ENCODE results near the gene NCKAP5. TPM values are rescaled to one million over a fixed set of nuclear protein-coding genes. Genes with fewer than 3 reads are reported as not detected.

NCKAP5 gene
- polyA plus RNA-seq, 1 experiment, result 16.6 TPM

DNA sequence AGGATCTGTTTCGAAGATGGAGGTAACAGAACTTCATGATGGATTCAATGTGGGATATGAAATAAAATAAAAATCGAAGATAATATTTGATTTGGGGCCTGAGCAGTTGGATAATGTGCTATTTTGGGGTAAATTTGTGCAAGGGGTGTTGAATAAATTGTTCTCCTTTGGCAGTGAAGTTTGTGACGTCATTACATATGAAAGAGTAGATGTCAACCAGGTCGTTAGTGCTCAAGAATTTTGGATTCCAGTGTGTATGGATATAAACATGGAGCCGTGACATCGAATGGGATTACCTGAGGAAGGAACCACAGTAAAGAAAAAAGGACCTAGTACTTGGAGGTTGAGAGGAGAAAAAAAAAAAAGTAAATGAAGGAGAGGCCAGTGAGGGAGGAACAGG lies 253.0 kb downstream of the NCKAP5 start:
- ChIA-PET POLR2A (no interaction called here), CTCF (no interaction called here)
- H3K4me3 ChIP-seq (ENCODE audit: low read depth, low read length), result no peak overlapping the region
- no peak for TF ChIP-seq CTCF (IDR thresholded peaks at IDR 0.05; ENCODE audit: low read depth, low read length)
- DNase-seq (ENCODE audit: low read depth, low spot score), result no peak
- H3K27ac ChIP-seq (ENCODE audit: low read depth, low read length), result no peak overlapping the region
- H3K27me3 ChIP-seq (ENCODE audit: control insufficient read depth, insufficient read depth, low read length), result no peaks in the 10 kb centered on the region
- no peaks in the 10 kb centered on the region for H3K9me3 ChIP-seq (ENCODE audit: control insufficient read depth, insufficient read depth, low read length)

DNA sequence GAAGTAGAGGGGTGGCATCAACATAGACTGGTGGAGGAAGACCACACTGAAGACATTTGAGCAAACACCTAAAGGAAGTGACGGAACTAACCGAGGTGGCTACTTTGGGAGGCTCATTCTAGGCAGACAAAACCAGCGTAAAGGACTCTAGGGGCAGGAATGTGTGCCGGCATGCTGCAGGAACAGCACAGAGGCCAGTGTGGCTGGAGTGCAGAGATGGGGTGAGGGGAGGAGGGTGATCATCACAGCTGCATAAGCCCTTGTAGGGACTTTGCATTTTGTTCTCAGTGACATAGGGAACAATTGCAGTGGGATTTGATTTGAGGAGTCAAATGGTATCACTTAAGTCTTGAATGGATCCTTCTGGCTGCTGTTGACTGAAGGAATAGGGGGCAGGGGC lies 253.5 kb downstream of the NCKAP5 start:
- POLR2A ChIA-PET, result no interaction called here
- CTCF ChIA-PET, result no interaction called here
- no peaks in the 10 kb centered on the region for H3K9me3 ChIP-seq (ENCODE audit: control insufficient read depth, insufficient read depth, low read length)
- H3K4me3 ChIP-seq (ENCODE audit: low read depth, low read length), result no peak overlapping the region
- H3K27ac ChIP-seq (ENCODE audit: low read depth, low read length), result no peak overlapping the region
- DNase-seq (ENCODE audit: low read depth, low spot score), result no peak
- H3K27me3 ChIP-seq (ENCODE audit: control insufficient read depth, insufficient read depth, low read length), result no peaks in the 10 kb centered on the region
- peak; percentile 8; the same call in 1 of the 2 replicates for TF ChIP-seq CTCF (IDR thresholded peaks at IDR 0.05; ENCODE audit: low read depth, low read length)

- no peak for TF ChIP-seq CTCF (IDR thresholded peaks at IDR 0.05; ENCODE audit: low read depth, low read length)
- Histone ChIP-seq H3K27ac (ENCODE audit: low read depth, low read length) (no peak overlapping the region), H3K4me3 (ENCODE audit: low read depth, low read length) (no peak overlapping the region), H3K27me3 (ENCODE audit: control insufficient read depth, insufficient read depth, low read length) (no peaks in the 10 kb centered on the region), H3K9me3 (ENCODE audit: control insufficient read depth, insufficient read depth, low read length) (no peaks in the 10 kb centered on the region; the same call in 1 of the 2 replicates)
- CTCF ChIA-PET, result no interaction called here
- no peak for DNase-seq (ENCODE audit: low read depth, low spot score)
- POLR2A ChIA-PET, result no interaction called here
These were observed 256.1 kb downstream of the NCKAP5 start for GRCh38 chr2:133312038-133312729.

GRCh38 chr2:133306236-133306635 lies 262.0 kb downstream of the NCKAP5 start:
- no peak overlapping the region for H3K27ac ChIP-seq (ENCODE audit: low read depth, low read length)
- ChIA-PET CTCF (interaction anchor here (1.5 to 2.4 kb wide), 2 partner anchors 12 to 473 kb away, joined by 4 to 6 read pairs; no protein-coding TSS in a partner anchor), POLR2A (no interaction called here)
- no peaks in the 10 kb centered on the region; the same call in 1 of the 2 replicates for H3K9me3 ChIP-seq (ENCODE audit: control insufficient read depth, insufficient read depth, low read length)
- no peak overlapping the region for H3K4me3 ChIP-seq (ENCODE audit: low read depth, low read length)
- no peaks in the 10 kb centered on the region for H3K27me3 ChIP-seq (ENCODE audit: control insufficient read depth, insufficient read depth, low read length)
- TF ChIP-seq CTCF (IDR thresholded peaks at IDR 0.05; ENCODE audit: low read depth, low read length), result no peak
- no peak for DNase-seq (ENCODE audit: low read depth, low spot score)

DNA sequence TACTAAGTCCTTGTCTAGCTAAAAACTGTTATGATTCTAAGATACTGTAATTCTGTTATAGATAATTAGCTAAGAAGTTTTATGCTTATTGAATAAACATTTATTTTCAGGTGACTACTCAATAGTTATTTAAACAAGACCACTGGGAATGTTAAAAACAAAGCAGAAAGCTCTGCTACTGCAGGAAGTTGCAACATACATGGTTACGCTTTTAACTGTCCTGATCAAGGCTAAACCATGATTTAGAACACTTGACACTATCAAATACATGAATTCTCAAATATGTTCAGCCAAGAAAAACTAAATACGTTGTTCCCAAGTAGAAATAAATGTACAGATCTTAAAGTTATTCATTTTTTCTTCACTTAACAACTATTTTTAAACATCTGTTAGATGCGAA lies 263.9 kb downstream of the NCKAP5 start:
- Histone ChIP-seq H3K4me3 (ENCODE audit: low read depth, low read length) (no peak overlapping the region), H3K27me3 (ENCODE audit: control insufficient read depth, insufficient read depth, low read length) (no peaks in the 10 kb centered on the region), H3K9me3 (ENCODE audit: control insufficient read depth, insufficient read depth, low read length) (no peaks in the 10 kb centered on the region; the same call in 1 of the 2 replicates), H3K27ac (ENCODE audit: low read depth, low read length) (no peak overlapping the region)
- POLR2A ChIA-PET, result no interaction called here
- no peak for DNase-seq (ENCODE audit: low read depth, low spot score)
- TF ChIP-seq CTCF (IDR thresholded peaks at IDR 0.05; ENCODE audit: low read depth, low read length), result no peak
- CTCF ChIA-PET, result interaction anchor here (1.1 to 2.4 kb wide), 3 partner anchors 17 to 475 kb away, joined by 3 to 6 read pairs (median 5); no protein-coding TSS in a partner anchor

Measured in AG04450 (cell line).